K562 (cell line): Measurements from ENCODE around the gene TIPARP. TPM values are rescaled to one million over a fixed set of nuclear protein-coding genes. Genes with fewer than 3 reads are reported as not detected.

Source experiments
- ATAC-seq: fragments of 200-7000 bp; cut with Tn5 transposase; 3 replicates; pipeline ENCODE4 v1.9.1; 2020; ENCODE audit warnings: moderate library complexity
- BruUV-seq: library from RNA; stranded (reverse); fragments of 400-500 nt; replicated peaks from 2 replicates; lab custom pipeline; 2021; lab: Mats Ljungman, UMichigan
- CTCF ChIA-PET: fragments of 300-600 bp; formaldehyde crosslinking; extraction: SDS; loops from one replicate; lab custom pipeline; 2021; ENCODE audit warnings: low intra/inter-chr PET ratio; lab: Yijun Ruan, JAX
- POLR2A ChIA-PET: fragments of 300-600, 350-650 bp; sonication (Branson Sonifier 250); formaldehyde crosslinking; extraction: SDS; loops from one replicate; lab custom pipeline; 2021; ENCODE audit warnings: antibody characterized with exemption, inconsistent platforms; lab: Yijun Ruan, JAX
- DNase-seq, 4 experiments: peaks; one replicate each; pipeline versions ENCODE4 v3.0.0 to v3.0.0-alpha.2; 2011 to 2018; ENCODE audit warnings: low spot score in 3 of 4, mixed read lengths in 3 of 4; ENCODE audit errors: extremely low read depth in 1 of 4
- FAIRE-seq: peaks from 2 replicates; lab custom pipeline; 2011; peaks lifted over from hg19 to GRCh38; lab: Jason Lieb, UNC
- H2AFZ ChIP-seq: 2 replicates; pipeline ENCODE4 v1.6.0; 2011; ENCODE audit warnings: low read depth, low read length, control low read depth, inconsistent platforms
- H3K27ac ChIP-seq: fragments of 200-600 bp; 3 replicates; pipeline ENCODE4 v1.8.0; 2011; ENCODE audit warnings: low read depth, mild to moderate bottlenecking, control low read depth, inconsistent platforms, low read length, moderate library complexity, mixed read lengths; ENCODE audit errors: extremely low read depth
- H3K27me3 ChIP-seq, 2 experiments: fragments of 300-600 bp in 1 of 2; 2 replicates in 1 of 2; 3 replicates in 1 of 2; pipeline versions ENCODE4 v1.6.0 to v1.8.0; 2011; ENCODE audit warnings: inconsistent platforms in 2 of 2, low read length in 2 of 2, mild to moderate bottlenecking in 1 of 2, mixed read lengths in 1 of 2, moderate library complexity in 1 of 2; ENCODE audit not compliant: control insufficient read depth in 2 of 2, insufficient read depth in 2 of 2
- H3K36me3 ChIP-seq: fragments of 300-600 bp; 3 replicates; pipeline ENCODE4 v1.8.0; 2011; ENCODE audit warnings: mild to moderate bottlenecking, low read length, inconsistent platforms; ENCODE audit not compliant: control insufficient read depth, insufficient read depth
- H3K4me1 ChIP-seq, 2 experiments: fragments of 200-600 bp in 1 of 2; replicated peaks in 1 of 2; 2 replicates in 1 of 2; 3 replicates in 1 of 2; pipeline versions ENCODE4 v1.5.1 to v1.8.0; 2011; ENCODE audit warnings: inconsistent platforms in 2 of 2, low read length in 2 of 2, mild to moderate bottlenecking in 1 of 2, mixed read lengths in 1 of 2, moderate library complexity in 1 of 2; ENCODE audit not compliant: control insufficient read depth in 2 of 2, insufficient read depth in 2 of 2
- H3K4me2 ChIP-seq: 2 replicates; pipeline ENCODE4 v1.6.1; 2011; ENCODE audit warnings: low read length, control low read depth, inconsistent platforms, mixed read lengths; ENCODE audit not compliant: insufficient read depth
- H3K4me3 ChIP-seq: fragments of 200-600 bp; sonication (generic), shearing (Covaris generic); 2 replicates; pipeline ENCODE4 v1.5.1; 2016; ENCODE audit warnings: control low read depth, inconsistent platforms
- H3K79me2 ChIP-seq: fragments of 200-600 bp; 3 replicates; pipeline ENCODE4 v1.8.0; 2011; ENCODE audit warnings: low read length, inconsistent platforms; ENCODE audit not compliant: control insufficient read depth, insufficient read depth
- H3K9ac ChIP-seq, 2 experiments: 2 replicates each; pipeline versions ENCODE4 v1.6.0 to v1.6.1; 2011; ENCODE audit warnings: low read depth in 2 of 2, low read length in 2 of 2, control low read depth in 1 of 2, inconsistent platforms in 1 of 2, mild to moderate bottlenecking in 1 of 2, mixed read lengths in 1 of 2; ENCODE audit not compliant: insufficient read depth in 1 of 2
- H3K9me1 ChIP-seq: one replicate; pipeline ENCODE4 v1.6.0; 2011; ENCODE audit warnings: inconsistent platforms, mild to moderate bottlenecking, low read length, moderate library complexity; ENCODE audit not compliant: control insufficient read depth, insufficient read depth
- H3K9me3 ChIP-seq: replicated peaks from 2 replicates; pipeline ENCODE4 v1.5.1; 2011; ENCODE audit warnings: low read depth, low read length, inconsistent platforms; ENCODE audit not compliant: control insufficient read depth, insufficient read depth
- H4K20me1 ChIP-seq: replicated peaks from 2 replicates; pipeline ENCODE4 v1.6.1; 2011; ENCODE audit warnings: low read length, inconsistent platforms, mixed read lengths; ENCODE audit not compliant: control insufficient read depth, insufficient read depth
- BDP1 ChIP-seq: IDR thresholded peaks from 3 replicates; pipeline ENCODE4 v1.6.1; 2011; ENCODE audit not compliant: insufficient read length, insufficient read depth
- ETS1 ChIP-seq: conservative IDR thresholded peaks from 2 replicates; pipeline ENCODE4 v1.6.1; 2011; ENCODE audit warnings: low read depth, mild to moderate bottlenecking, low read length; ENCODE audit not compliant: control insufficient read depth
- FOS ChIP-seq: IDR thresholded peaks from 3 replicates; pipeline ENCODE4 v1.6.1; 2011; ENCODE audit not compliant: insufficient read length; ENCODE audit errors: extremely low read depth
- MCM2 ChIP-seq: fragments of 450-650 bp; IDR thresholded peaks from 2 replicates; pipeline ENCODE4 v1.6.1; 2017; ENCODE audit warnings: low read depth, mild to moderate bottlenecking
- PHB ChIP-seq: fragments of 250-450 bp; sonication (Bioruptor Pico); IDR thresholded peaks from 2 replicates; pipeline ENCODE4 v1.5.0; 2021
- PPARD ChIP-seq: fragments of 250-450 bp; sonication (Bioruptor Pico); IDR thresholded peaks from 2 replicates; pipeline ENCODE4 v1.8.0; 2022; ENCODE audit warnings: inconsistent platforms, mild to moderate bottlenecking, moderate library complexity
- STAT5A ChIP-seq: IDR thresholded peaks from 2 replicates; pipeline ENCODE4 v1.6.1; 2012; ENCODE audit warnings: low read length, inconsistent platforms, borderline replicate concordance
- TOE1 ChIP-seq, 2 experiments: fragments of 450-650 bp in 1 of 2; sonication (generic) in 1 of 2; formaldehyde crosslinking in 1 of 2; IDR thresholded peaks; 2 replicates each; pipeline versions ENCODE4 v1.7.1 to v1.8.0; 2016 to 2022; ENCODE audit warnings: borderline replicate concordance in 2 of 2, mild to moderate bottlenecking in 2 of 2, antibody characterized with exemption in 1 of 2, inconsistent platforms in 1 of 2, low read depth in 1 of 2, missing genetic modification reagents in 1 of 2, moderate library complexity in 1 of 2
- YY1 ChIP-seq, 3 experiments: IDR thresholded peaks; 2 replicates each; pipeline ENCODE4 v1.6.1; 2011; ENCODE audit warnings: low read length in 2 of 3, mild to moderate bottlenecking in 2 of 3, moderate library complexity in 2 of 3, borderline replicate concordance in 1 of 3, control low read depth in 1 of 3, low read depth in 1 of 3; ENCODE audit not compliant: insufficient read depth in 3 of 3, insufficient replicate concordance in 2 of 3, control insufficient read depth in 1 of 3, insufficient read length in 1 of 3; ENCODE audit errors: extremely low read depth in 1 of 3
- ZBTB49 ChIP-seq: sonication (generic); formaldehyde crosslinking; IDR thresholded peaks from 2 replicates; pipeline ENCODE4 v1.8.0; 2022; ENCODE audit warnings: missing genetic modification reagents, mild to moderate bottlenecking, borderline replicate concordance
- ZNF584 ChIP-seq: fragments of 200-800 bp; sonication (Bioruptor generic); IDR thresholded peaks from 2 replicates; pipeline ENCODE4 v1.6.1; 2016; ENCODE audit warnings: low read depth, mild to moderate bottlenecking, missing genetic modification characterization, missing compliant biosample characterization
- whole genome bisulfite sequencing: fragments of 100-300 bp; shearing (Covaris generic); methylation state at CpG from one replicate; pipeline ENCODE4 v1.1.6; 2016; ENCODE audit warnings: low coverage, mixed read lengths; ENCODE audit not compliant: insufficient coverage; ENCODE audit errors: missing lambda C conversion rate; 5-methylcytosine and 5-hydroxymethylcytosine counted together
- in situ Hi-C: fragments of 300-500 bp; cut with MboI; formaldehyde crosslinking; loops from 4 replicates; pipeline ENCODE4 v1.15.0; 2018; ENCODE audit warnings: inconsistent platforms, mixed read lengths
- intact Hi-C: fragments of 100-400 bp; cut with micrococcal nuclease; formaldehyde crosslinking; loops from 2 replicates; pipeline ENCODE4 v1.14.2; 2022
- polyA plus RNA-seq, 8 experiments: library from polyadenylated mRNA; depleted of rRNA in 4 of 8; stranded (reverse) in 5 of 8; unstranded in 3 of 8; fragments of >200 nt; fragmentation: Nextera tagmentation in 2 of 8; fragmentation: Illumina TruSeq in 1 of 8; extraction: Ambion mirVana in 2 of 8; extraction: Trizol in 1 of 8; gene quantifications; 2 replicates each; pipeline versions ENCODE4 v1.2.1 to v1.2.3, GENCODE V29; 2011 to 2014; ENCODE audit warnings: inconsistent platforms in 1 of 8, missing spikeins in 1 of 8
- total RNA-seq, 7 experiments: library from RNA; depleted of rRNA in 6 of 7; stranded (reverse); fragments of >200 nt in 6 of 7; fragmentation: Illumina TruSeq in 2 of 7; extraction: Trizol in 2 of 7; gene quantifications; 2 replicates each; pipeline versions ENCODE4 v1.2.1 to v1.2.3, GENCODE V29; 2011 to 2021; ENCODE audit warnings: low replicate concordance in 1 of 7

TIPARP gene
- total and polyA plus RNA-seq, 9 of the 15 experiments (the other 6 are each of a cell fraction or from before 2014, with no cell fraction given) = 2.4 to 29.4 (median 15.1) TPM

- peaks cover 62% of the 10 kb centered on the region for H3K36me3 ChIP-seq
- no peak for TF ChIP-seq BDP1
- WGBS = 75% methylated on average over 2 of the region's 2 CpGs
- H3K4me2 ChIP-seq = no peak overlapping the region
- no peak overlapping the region for H3K4me3 ChIP-seq
- no peaks in the 10 kb centered on the region for H3K9me3 ChIP-seq
- H2AFZ ChIP-seq = no peak overlapping the region
- no peak overlapping the region for H3K9ac ChIP-seq
- no peak overlapping the region for H3K27ac ChIP-seq
- POLR2A ChIA-PET = interaction anchor here (0.9 kb wide), 1 partner anchor 169 kb away, joined by 3 read pairs; no protein-coding TSS in a partner anchor
- FAIRE-seq (peak; percentile 35), DNase-seq (no peak), ATAC-seq (no peak)
- H3K9me1 ChIP-seq = no peaks in the 10 kb centered on the region
- 0 out of 2 replicates have a peak, but pooled peaks cover 8% of the 10 kb centered on the region for H4K20me1 ChIP-seq
- H3K27me3 ChIP-seq = no peaks in the 10 kb centered on the region
- intact Hi-C loops = loop anchor here (5.0 kb wide), 1 partner anchor 134 kb away; the partner anchor contains the start of gene LEKR1
- H3K79me2 ChIP-seq = peaks cover 59% of the 10 kb centered on the region
- in situ Hi-C loops = loop anchor here (25.0 kb wide), 1 partner anchor 556 kb away; no protein-coding TSS in a partner anchor
- CTCF ChIA-PET = no interaction called here
- no TSS peak for BruUV-seq
- H3K4me1 ChIP-seq = peaks cover 0 to 33% of the 10 kb centered on the region in 2 experiments; a peak in 3 of 5 replicates
These were observed 18.8 kb downstream of the TIPARP start for GRCh38 chr3:156693166-156693565.

- FAIRE-seq (no peak), ATAC-seq (no peak), DNase-seq (no peak)
- H3K36me3 ChIP-seq = peaks cover 64% of the 10 kb centered on the region
- no peak overlapping the region for H3K9ac ChIP-seq
- in situ Hi-C loops = loop anchor here (25.0 kb wide), 1 partner anchor 557 kb away; no protein-coding TSS in a partner anchor
- intact Hi-C loops = loop anchor here (5.0 kb wide), 1 partner anchor 133 kb away; the partner anchor contains the start of gene LEKR1
- no peak overlapping the region for H3K27ac ChIP-seq
- H3K9me3 ChIP-seq = no peaks in the 10 kb centered on the region
- H2AFZ ChIP-seq = no peak overlapping the region
- no peaks in the 10 kb centered on the region for H3K27me3 ChIP-seq
- H3K79me2 ChIP-seq = peaks cover 51% of the 10 kb centered on the region
- BruUV-seq = no TSS peak
- no peak overlapping the region for H3K4me2 ChIP-seq
- H4K20me1 ChIP-seq = 0 out of 2 replicates have a peak, but pooled peaks cover 1% of the 10 kb centered on the region
- H3K9me1 ChIP-seq = no peaks in the 10 kb centered on the region
- peaks cover 0 to 19% of the 10 kb centered on the region in 2 experiments; a peak in 3 of 5 replicates for H3K4me1 ChIP-seq
- H3K4me3 ChIP-seq = no peak overlapping the region
- ChIA-PET CTCF (no interaction called here), POLR2A (no interaction called here)
- TF ChIP-seq MCM2 (no peak), PHB (CRISPR knock-in tag) (no peak), ZNF584 (CRISPR knock-in tag) (no peak), ZBTB49 (CRISPR knock-in tag) (no peak), TOE1 (IDR thresholded peaks at IDR 0.05; ENCODE audit: borderline replicate concordance) (no peak), TOE1 (CRISPR knock-in tag; IDR thresholded peaks at IDR 0.05; ENCODE audit: borderline replicate concordance, low read depth) (no peak), PPARD (CRISPR knock-in tag) (no peak), ETS1 (no peak), FOS (no peak), YY1 (IDR thresholded peaks at IDR 0.05; ENCODE audit: borderline replicate concordance in 1 of 3, control insufficient read depth in 1 of 3, extremely low read depth in 1 of 3, insufficient read depth in 3 of 3, insufficient read length in 1 of 3, insufficient replicate concordance in 2 of 3, low read depth in 1 of 3, low read length in 2 of 3) (no peak), STAT5A (no peak)
These were observed 20.1 kb downstream of the TIPARP start for GRCh38 chr3:156694536-156694935.
